ENCODE measurements around the gene IL17RB.

DNA sequence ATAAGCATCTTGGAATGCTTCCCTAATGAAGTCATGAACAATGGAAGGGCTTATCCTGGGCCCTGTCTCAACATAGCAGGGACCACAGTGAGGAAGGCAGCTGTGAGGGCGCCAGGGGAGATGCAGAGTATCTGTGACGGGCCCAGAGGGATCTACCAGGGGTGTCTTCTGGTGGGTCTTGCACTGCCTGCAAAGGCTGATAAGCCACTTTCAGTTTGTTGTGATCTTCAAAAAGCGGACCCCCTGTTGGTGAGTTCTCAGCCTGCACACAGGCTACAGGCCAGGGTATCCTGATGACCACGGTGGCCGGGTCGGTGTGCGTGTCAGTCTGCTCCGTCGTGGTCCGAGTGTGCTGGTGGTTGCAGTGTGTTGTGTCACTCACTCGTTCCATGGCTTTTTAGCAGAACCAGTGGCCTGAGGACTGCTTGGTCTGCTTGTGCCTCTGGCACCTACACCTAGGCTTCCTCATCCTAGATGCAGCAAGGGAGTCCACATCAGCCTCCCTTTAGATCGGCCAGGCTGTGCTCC is 47.0 kb upstream of the IL17RB start:
- TF ChIP-seq HDAC2 (IDR thresholded peaks at IDR 0.05) (no peak), CBX2 (IDR thresholded peaks at IDR 0.05; ENCODE audit: borderline replicate concordance, low read depth) (no peak), MAX (IDR thresholded peaks at IDR 0.05) (no peak), EP300 (IDR thresholded peaks at IDR 0.05) (no peak), POLR2AphosphoS2 (conservative IDR thresholded peaks at IDR 0.05; ENCODE audit: low read length) (no peak), POLR2A (IDR thresholded peaks at IDR 0.05; ENCODE audit: low read length) (no peak), SREBF2 (IDR thresholded peaks at IDR 0.05) (no peak), CBX8 (IDR thresholded peaks at IDR 0.05) (no peak)
- TF ChIP-seq, protein P1, sequence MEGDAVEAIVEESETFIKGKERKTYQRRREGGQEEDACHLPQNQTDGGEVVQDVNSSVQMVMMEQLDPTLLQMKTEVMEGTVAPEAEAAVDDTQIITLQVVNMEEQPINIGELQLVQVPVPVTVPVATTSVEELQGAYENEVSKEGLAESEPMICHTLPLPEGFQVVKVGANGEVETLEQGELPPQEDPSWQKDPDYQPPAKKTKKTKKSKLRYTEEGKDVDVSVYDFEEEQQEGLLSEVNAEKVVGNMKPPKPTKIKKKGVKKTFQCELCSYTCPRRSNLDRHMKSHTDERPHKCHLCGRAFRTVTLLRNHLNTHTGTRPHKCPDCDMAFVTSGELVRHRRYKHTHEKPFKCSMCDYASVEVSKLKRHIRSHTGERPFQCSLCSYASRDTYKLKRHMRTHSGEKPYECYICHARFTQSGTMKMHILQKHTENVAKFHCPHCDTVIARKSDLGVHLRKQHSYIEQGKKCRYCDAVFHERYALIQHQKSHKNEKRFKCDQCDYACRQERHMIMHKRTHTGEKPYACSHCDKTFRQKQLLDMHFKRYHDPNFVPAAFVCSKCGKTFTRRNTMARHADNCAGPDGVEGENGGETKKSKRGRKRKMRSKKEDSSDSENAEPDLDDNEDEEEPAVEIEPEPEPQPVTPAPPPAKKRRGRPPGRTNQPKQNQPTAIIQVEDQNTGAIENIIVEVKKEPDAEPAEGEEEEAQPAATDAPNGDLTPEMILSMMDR (IDR thresholded peaks at IDR 0.05), result no peak
